Measurements from ENCODE around the gene DELE1.

Gene DELE1

GRCh38 chr5:141879426-141879759 is 44.3 kb upstream of the DELE1 start:
- Histone ChIP-seq H3K27ac (no peak overlapping the region), H3K36me3 (replicated peaks) (no peaks in the 10 kb centered on the region), H3K27me3 (replicated peaks) (peaks cover 77% of the 10 kb centered on the region), H3K4me3 (ENCODE audit: low read depth, low read length) (no peak overlapping the region)
- no peak for DNase-seq
- no peak for TF ChIP-seq CTCF (IDR thresholded peaks at IDR 0.05; ENCODE audit: low read depth, low read length, missing control alignments)
- in situ Hi-C loops (cut with HindIII; ENCODE audit: low pct_ligation_motif_present, low sequenced_read_pairs) = no loop called here

- no peak for DNase-seq
- no peak overlapping the region for H3K4me3 ChIP-seq (ENCODE audit: low read depth, low read length)
- no peak for TF ChIP-seq CTCF (IDR thresholded peaks at IDR 0.05; ENCODE audit: low read depth, low read length, missing control alignments)
- no peak overlapping the region for H3K27ac ChIP-seq
- H3K36me3 ChIP-seq (replicated peaks) = no peaks in the 10 kb centered on the region
- in situ Hi-C loops (cut with HindIII; ENCODE audit: low pct_ligation_motif_present, low sequenced_read_pairs) = no loop called here
- H3K27me3 ChIP-seq (replicated peaks) = peaks cover 74% of the 10 kb centered on the region
Measured at GRCh38 chr5:141879941-141880738, 43.5 kb upstream of the DELE1 start.

- no peak overlapping the region for H3K4me3 ChIP-seq (ENCODE audit: low read depth, low read length)
- no peak overlapping the region for H3K27ac ChIP-seq
- in situ Hi-C loops (cut with HindIII; ENCODE audit: low pct_ligation_motif_present, low sequenced_read_pairs) = no loop called here
Measured at GRCh38 chr5:141880961-141881801, 42.5 kb upstream of the DELE1 start.

GRCh38 chr5:141881886-141882285 is 41.8 kb upstream of the DELE1 start:
- no peak overlapping the region for H3K27ac ChIP-seq
- H3K4me3 ChIP-seq (ENCODE audit: low read depth, low read length) = no peak overlapping the region
- H3K36me3 ChIP-seq (replicated peaks) = no peaks in the 10 kb centered on the region
- TF ChIP-seq CTCF (IDR thresholded peaks at IDR 0.05; ENCODE audit: low read depth, low read length, missing control alignments) = no peak
- in situ Hi-C loops (cut with HindIII; ENCODE audit: low pct_ligation_motif_present, low sequenced_read_pairs) = no loop called here
- no peak for DNase-seq
- H3K27me3 ChIP-seq (replicated peaks) = peaks cover 57% of the 10 kb centered on the region

More at GRCh38 chr5:141880961-141881801, 42.5 kb upstream of the DELE1 start:
- Histone ChIP-seq H3K36me3 (replicated peaks) (no peaks in the 10 kb centered on the region), H3K27me3 (replicated peaks) (peaks cover 64% of the 10 kb centered on the region)
- no peak for DNase-seq
- no peak for TF ChIP-seq CTCF (IDR thresholded peaks at IDR 0.05; ENCODE audit: low read depth, low read length, missing control alignments)

GRCh38 chr5:141882594-141883183 is 41.0 kb upstream of the DELE1 start:
- Histone ChIP-seq H3K27me3 (replicated peaks) (peaks cover 49% of the 10 kb centered on the region), H3K36me3 (replicated peaks) (no peaks in the 10 kb centered on the region), H3K4me3 (ENCODE audit: low read depth, low read length) (no peak overlapping the region), H3K27ac (no peak overlapping the region)
- DNase-seq = no peak
- in situ Hi-C loops (cut with HindIII; ENCODE audit: low pct_ligation_motif_present, low sequenced_read_pairs) = no loop called here
- no peak for TF ChIP-seq CTCF (IDR thresholded peaks at IDR 0.05; ENCODE audit: low read depth, low read length, missing control alignments)
